ENCODE results near the gene PRKACA.

The PRKACA gene

GRCh38 chr19:14111486-14111885 lies 6.1 kb downstream of the PRKACA start:
- Histone ChIP-seq H3K4me1 (ENCODE audit: control insufficient read depth in 5 of 5, insufficient read depth in 5 of 5, low read length in 5 of 5) (peaks cover 24 to 77% (median 74%) of the 10 kb centered on the region in 5 donors), H3K4me3 (ENCODE audit: low read depth in 1 of 5, low read length in 5 of 5) (peak overlapping the region in 2 of 5 donors; percentile 6 to 20), H3K9me3 (ENCODE audit: control insufficient read depth in 5 of 5, low read length in 5 of 5) (no peaks in the 10 kb centered on the region), H3K27me3 (ENCODE audit: control insufficient read depth in 5 of 5, insufficient read depth in 4 of 5, low read length in 5 of 5) (no peaks in the 10 kb centered on the region), H3K9ac (ENCODE audit: low read length in 5 of 5) (peak overlapping the region in 4 of 5 donors; percentile 3 to 65 (median 52)), H3K36me3 (ENCODE audit: control insufficient read depth in 5 of 5, insufficient read depth in 5 of 5, low read length in 5 of 5) (peaks cover 0 to 10% (median 4%) of the 10 kb centered on the region in 5 donors), H3K27ac (ENCODE audit: low read depth, low read length) (peak overlapping the region; percentile 76)

- Histone ChIP-seq H3K4me1 (ENCODE audit: control insufficient read depth in 5 of 5, insufficient read depth in 5 of 5, low read length in 5 of 5) (peaks cover 18 to 68% (median 65%) of the 10 kb centered on the region in 5 donors), H3K36me3 (ENCODE audit: control insufficient read depth in 5 of 5, insufficient read depth in 5 of 5, low read length in 5 of 5) (peaks cover 0 to 19% (median 12%) of the 10 kb centered on the region in 5 donors), H3K9me3 (ENCODE audit: control insufficient read depth in 5 of 5, low read length in 5 of 5) (no peaks in the 10 kb centered on the region), H3K9ac (ENCODE audit: low read length in 5 of 5) (no peak overlapping the region), H3K27me3 (ENCODE audit: control insufficient read depth in 5 of 5, insufficient read depth in 4 of 5, low read length in 5 of 5) (no peaks in the 10 kb centered on the region), H3K4me3 (ENCODE audit: low read depth in 1 of 5, low read length in 5 of 5) (no peak overlapping the region), H3K27ac (ENCODE audit: low read depth, low read length) (peak overlapping the region; percentile 76)
Observed at GRCh38 chr19:14110650-14111049, 6.9 kb downstream of the PRKACA start.

- H3K27me3 ChIP-seq (ENCODE audit: control insufficient read depth in 5 of 5, insufficient read depth in 4 of 5, low read length in 5 of 5), result no peaks in the 10 kb centered on the region
- H3K9me3 ChIP-seq (ENCODE audit: control insufficient read depth in 5 of 5, low read length in 5 of 5), result no peaks in the 10 kb centered on the region
- H3K36me3 ChIP-seq (ENCODE audit: control insufficient read depth in 5 of 5, insufficient read depth in 5 of 5, low read length in 5 of 5), result peaks cover 0 to 34% (median 28%) of the 10 kb centered on the region in 5 donors
- peak overlapping the region in 3 of 5 donors; percentile 6 to 53 (median 48) for H3K9ac ChIP-seq (ENCODE audit: low read length in 5 of 5)
- H3K4me3 ChIP-seq (ENCODE audit: low read depth in 1 of 5, low read length in 5 of 5), result no peak overlapping the region
- H3K27ac ChIP-seq (ENCODE audit: low read depth, low read length), result peak overlapping the region; percentile 41
- peaks cover 6 to 47% (median 41%) of the 10 kb centered on the region in 5 donors for H3K4me1 ChIP-seq (ENCODE audit: control insufficient read depth in 5 of 5, insufficient read depth in 5 of 5, low read length in 5 of 5)
Observed at GRCh38 chr19:14107581-14108461, 9.7 kb downstream of the PRKACA start.

- H3K27me3 ChIP-seq (ENCODE audit: control insufficient read depth in 5 of 5, insufficient read depth in 4 of 5, low read length in 5 of 5), result no peaks in the 10 kb centered on the region
- H3K36me3 ChIP-seq (ENCODE audit: control insufficient read depth in 5 of 5, insufficient read depth in 5 of 5, low read length in 5 of 5), result peaks cover 0 to 43% (median 36%) of the 10 kb centered on the region in 5 donors
- no peak overlapping the region for H3K27ac ChIP-seq (ENCODE audit: low read depth, low read length)
- H3K4me1 ChIP-seq (ENCODE audit: control insufficient read depth in 5 of 5, insufficient read depth in 5 of 5, low read length in 5 of 5), result peaks cover 6 to 47% (median 41%) of the 10 kb centered on the region in 5 donors
- H3K9me3 ChIP-seq (ENCODE audit: control insufficient read depth in 5 of 5, low read length in 5 of 5), result no peaks in the 10 kb centered on the region
- H3K4me3 ChIP-seq (ENCODE audit: low read depth in 1 of 5, low read length in 5 of 5), result no peak overlapping the region
- H3K9ac ChIP-seq (ENCODE audit: low read length in 5 of 5), result no peak overlapping the region
Observed at GRCh38 chr19:14106840-14107239, 10.7 kb downstream of the PRKACA start.

- Histone ChIP-seq H3K27ac (ENCODE audit: low read depth, low read length) (no peak overlapping the region), H3K4me1 (ENCODE audit: control insufficient read depth in 5 of 5, insufficient read depth in 5 of 5, low read length in 5 of 5) (peaks cover 6 to 38% (median 33%) of the 10 kb centered on the region in 5 donors), H3K4me3 (ENCODE audit: low read depth in 1 of 5, low read length in 5 of 5) (no peak overlapping the region), H3K9ac (ENCODE audit: low read length in 5 of 5) (no peak overlapping the region), H3K9me3 (ENCODE audit: control insufficient read depth in 5 of 5, low read length in 5 of 5) (no peaks in the 10 kb centered on the region), H3K36me3 (ENCODE audit: control insufficient read depth in 5 of 5, insufficient read depth in 5 of 5, low read length in 5 of 5) (peaks cover 0 to 51% (median 40%) of the 10 kb centered on the region in 5 donors), H3K27me3 (ENCODE audit: control insufficient read depth in 5 of 5, insufficient read depth in 4 of 5, low read length in 5 of 5) (no peaks in the 10 kb centered on the region)
Observed at GRCh38 chr19:14105680-14106079, 11.9 kb downstream of the PRKACA start.

GRCh38 chr19:14103310-14103709 lies 14.3 kb downstream of the PRKACA start:
- H3K27ac ChIP-seq (ENCODE audit: low read depth, low read length), result peak overlapping the region; percentile 74
- H3K36me3 ChIP-seq (ENCODE audit: control insufficient read depth in 5 of 5, insufficient read depth in 5 of 5, low read length in 5 of 5), result peaks cover 0 to 67% (median 45%) of the 10 kb centered on the region in 5 donors
- H3K4me1 ChIP-seq (ENCODE audit: control insufficient read depth in 5 of 5, insufficient read depth in 5 of 5, low read length in 5 of 5), result peaks cover 6 to 29% (median 26%) of the 10 kb centered on the region in 5 donors
- H3K4me3 ChIP-seq (ENCODE audit: low read depth in 1 of 5, low read length in 5 of 5), result no peak overlapping the region
- H3K9ac ChIP-seq (ENCODE audit: low read length in 5 of 5), result no peak overlapping the region
- H3K9me3 ChIP-seq (ENCODE audit: control insufficient read depth in 5 of 5, low read length in 5 of 5), result no peaks in the 10 kb centered on the region
- no peaks in the 10 kb centered on the region for H3K27me3 ChIP-seq (ENCODE audit: control insufficient read depth in 5 of 5, insufficient read depth in 4 of 5, low read length in 5 of 5)

GRCh38 chr19:14102756-14103155 lies 14.8 kb downstream of the PRKACA start:
- Histone ChIP-seq H3K36me3 (ENCODE audit: control insufficient read depth in 5 of 5, insufficient read depth in 5 of 5, low read length in 5 of 5) (peaks cover 0 to 72% (median 48%) of the 10 kb centered on the region in 5 donors), H3K27ac (ENCODE audit: low read depth, low read length) (peak overlapping the region; percentile 74), H3K9me3 (ENCODE audit: control insufficient read depth in 5 of 5, low read length in 5 of 5) (no peaks in the 10 kb centered on the region), H3K4me1 (ENCODE audit: control insufficient read depth in 5 of 5, insufficient read depth in 5 of 5, low read length in 5 of 5) (peaks cover 6 to 26% (median 22%) of the 10 kb centered on the region in 5 donors), H3K27me3 (ENCODE audit: control insufficient read depth in 5 of 5, insufficient read depth in 4 of 5, low read length in 5 of 5) (no peaks in the 10 kb centered on the region), H3K4me3 (ENCODE audit: low read depth in 1 of 5, low read length in 5 of 5) (no peak overlapping the region), H3K9ac (ENCODE audit: low read length in 5 of 5) (peak overlapping the region in 1 of 5 donors; percentile 71)

GRCh38 chr19:14102102-14102696 lies 15.4 kb downstream of the PRKACA start:
- Histone ChIP-seq H3K9me3 (ENCODE audit: control insufficient read depth in 5 of 5, low read length in 5 of 5) (no peaks in the 10 kb centered on the region), H3K27ac (ENCODE audit: low read depth, low read length) (peak overlapping the region; percentile 74), H3K36me3 (ENCODE audit: control insufficient read depth in 5 of 5, insufficient read depth in 5 of 5, low read length in 5 of 5) (peaks cover 0 to 77% (median 50%) of the 10 kb centered on the region in 5 donors), H3K9ac (ENCODE audit: low read length in 5 of 5) (peak overlapping the region in 1 of 5 donors; percentile 71), H3K4me1 (ENCODE audit: control insufficient read depth in 5 of 5, insufficient read depth in 5 of 5, low read length in 5 of 5) (peaks cover 6 to 20% (median 18%) of the 10 kb centered on the region in 5 donors), H3K4me3 (ENCODE audit: low read depth in 1 of 5, low read length in 5 of 5) (no peak overlapping the region), H3K27me3 (ENCODE audit: control insufficient read depth in 5 of 5, insufficient read depth in 4 of 5, low read length in 5 of 5) (no peaks in the 10 kb centered on the region)

GRCh38 chr19:14101003-14101545 lies 16.5 kb downstream of the PRKACA start:
- Histone ChIP-seq H3K9me3 (ENCODE audit: control insufficient read depth in 5 of 5, low read length in 5 of 5) (no peaks in the 10 kb centered on the region), H3K4me1 (ENCODE audit: control insufficient read depth in 5 of 5, insufficient read depth in 5 of 5, low read length in 5 of 5) (peaks cover 6 to 20% (median 17%) of the 10 kb centered on the region in 5 donors), H3K4me3 (ENCODE audit: low read depth in 1 of 5, low read length in 5 of 5) (no peak overlapping the region), H3K27ac (ENCODE audit: low read depth, low read length) (no peak overlapping the region), H3K27me3 (ENCODE audit: control insufficient read depth in 5 of 5, insufficient read depth in 4 of 5, low read length in 5 of 5) (no peaks in the 10 kb centered on the region), H3K36me3 (ENCODE audit: control insufficient read depth in 5 of 5, insufficient read depth in 5 of 5, low read length in 5 of 5) (peaks cover 0 to 79% (median 53%) of the 10 kb centered on the region in 5 donors), H3K9ac (ENCODE audit: low read length in 5 of 5) (no peak overlapping the region)

Measured in subcutaneous abdominal adipose tissue (tissue), 5 donors.